ENCODE results near the gene DPYD. TPM values are rescaled to one million over a fixed set of nuclear protein-coding genes. Genes with fewer than 3 reads are reported as not detected.

Gene DPYD
- total RNA-seq, 4 donors from 2014 or later: 35.7 to 65.4 (median 43.7) TPM

GRCh38 chr1:97119260-97120158 lies 801.3 kb downstream of the DPYD start:
- H3K9me3 ChIP-seq: no peaks in the 10 kb centered on the region
- TF ChIP-seq POLR2A (IDR thresholded peaks at IDR 0.05) (no peak), EP300 (IDR thresholded peaks at IDR 0.05) (no peak), CTCF (IDR thresholded peaks at IDR 0.05) (no peak)
- no peak overlapping the region for H3K4me3 ChIP-seq
- WGBS, 2 donors: 75 to 76% methylated on average over 8 of the region's 8 CpGs
- peaks cover 0 to 6% (median 0%) of the 10 kb centered on the region in 3 donors for H3K36me3 ChIP-seq
- no peaks in the 10 kb centered on the region for H3K27me3 ChIP-seq
- H3K4me1 ChIP-seq: no peaks in the 10 kb centered on the region
- DNase-seq (ENCODE audit: low spot score in 2 of 2): no peak
- H3K27ac ChIP-seq: no peak overlapping the region

- 88 to 90% methylated on average over 2 of the region's 2 CpGs for WGBS, 2 donors
- TF ChIP-seq CTCF (IDR thresholded peaks at IDR 0.05) (no peak), POLR2A (IDR thresholded peaks at IDR 0.05) (no peak), EP300 (IDR thresholded peaks at IDR 0.05) (no peak)
- Histone ChIP-seq H3K36me3 (no peaks in the 10 kb centered on the region), H3K4me1 (no peaks in the 10 kb centered on the region), H3K27ac (no peak overlapping the region), H3K27me3 (no peaks in the 10 kb centered on the region), H3K4me3 (no peak overlapping the region), H3K9me3 (no peaks in the 10 kb centered on the region)
- no peak for DNase-seq (ENCODE audit: low spot score in 2 of 2)
These were observed 806.0 kb downstream of the DPYD start for GRCh38 chr1:97114842-97115241.

GRCh38 chr1:97112442-97112841 lies 808.4 kb downstream of the DPYD start:
- Histone ChIP-seq H3K4me3 (no peak overlapping the region), H3K27ac (no peak overlapping the region), H3K9me3 (no peaks in the 10 kb centered on the region), H3K27me3 (no peaks in the 10 kb centered on the region), H3K4me1 (no peaks in the 10 kb centered on the region), H3K36me3 (no peaks in the 10 kb centered on the region)
- WGBS, 2 donors: 75 to 86% methylated on average over 3 of the region's 3 CpGs
- TF ChIP-seq POLR2A (IDR thresholded peaks at IDR 0.05): no peak
- TF ChIP-seq CTCF (IDR thresholded peaks at IDR 0.05): no peak
- TF ChIP-seq EP300 (IDR thresholded peaks at IDR 0.05): no peak
- no peak for DNase-seq (ENCODE audit: low spot score in 2 of 2)

- H3K9me3 ChIP-seq: no peaks in the 10 kb centered on the region
- no peak for DNase-seq (ENCODE audit: low spot score in 2 of 2)
- no peak for TF ChIP-seq EP300 (IDR thresholded peaks at IDR 0.05)
- no peak for TF ChIP-seq CTCF (IDR thresholded peaks at IDR 0.05)
- no peak for TF ChIP-seq POLR2A (IDR thresholded peaks at IDR 0.05)
- peaks cover 0 to 23% (median 0%) of the 10 kb centered on the region in 3 donors for H3K36me3 ChIP-seq
- no peak overlapping the region for H3K4me3 ChIP-seq
- no peaks in the 10 kb centered on the region for H3K27me3 ChIP-seq
- no peak overlapping the region for H3K27ac ChIP-seq
- 79 to 81% methylated on average over 1 of the region's 1 CpG for WGBS, 2 donors
- no peaks in the 10 kb centered on the region for H3K4me1 ChIP-seq
These were observed 812.7 kb downstream of the DPYD start for GRCh38 chr1:97108179-97108578.

GRCh38 chr1:97105531-97105930 lies 815.3 kb downstream of the DPYD start:
- no peaks in the 10 kb centered on the region for H3K9me3 ChIP-seq
- DNase-seq (ENCODE audit: low spot score in 2 of 2): no peak
- no peak overlapping the region for H3K4me3 ChIP-seq
- H3K27me3 ChIP-seq: no peaks in the 10 kb centered on the region
- TF ChIP-seq POLR2A (IDR thresholded peaks at IDR 0.05) (no peak), CTCF (IDR thresholded peaks at IDR 0.05) (no peak), EP300 (IDR thresholded peaks at IDR 0.05) (no peak)
- H3K36me3 ChIP-seq: peaks cover 0 to 23% (median 0%) of the 10 kb centered on the region in 3 donors
- no peaks in the 10 kb centered on the region for H3K4me1 ChIP-seq
- no peak overlapping the region for H3K27ac ChIP-seq
- WGBS, 2 donors: 53 to 58% methylated on average over 2 of the region's 2 CpGs

Measured in tibial nerve (tissue), 4 donors.